K562 (cell line): ENCODE measurements around the gene SRPK2. TPM values are rescaled to one million over a fixed set of nuclear protein-coding genes. Genes with fewer than 3 reads are reported as not detected.

Experiments used
- ATAC-seq: fragments of 200-7000 bp; cut with Tn5 transposase; 3 replicates; pipeline ENCODE4 v1.9.1; 2020; ENCODE audit warnings: moderate library complexity
- BruUV-seq: library from RNA; stranded (reverse); fragments of 400-500 nt; replicated peaks from 2 replicates; lab custom pipeline; 2021; lab: Mats Ljungman, UMichigan
- CTCF ChIA-PET: fragments of 300-600 bp; formaldehyde crosslinking; extraction: SDS; loops from one replicate; lab custom pipeline; 2021; ENCODE audit warnings: low intra/inter-chr PET ratio; lab: Yijun Ruan, JAX
- POLR2A ChIA-PET: fragments of 300-600, 350-650 bp; sonication (Branson Sonifier 250); formaldehyde crosslinking; extraction: SDS; loops from one replicate; lab custom pipeline; 2021; ENCODE audit warnings: antibody characterized with exemption, inconsistent platforms; lab: Yijun Ruan, JAX
- DNase-seq, 4 experiments: peaks; one replicate each; pipeline versions ENCODE4 v3.0.0 to v3.0.0-alpha.2; 2011 to 2018; ENCODE audit warnings: low spot score in 3 of 4, mixed read lengths in 3 of 4; ENCODE audit errors: extremely low read depth in 1 of 4
- FAIRE-seq: peaks from 2 replicates; lab custom pipeline; 2011; peaks lifted over from hg19 to GRCh38; lab: Jason Lieb, UNC
- H2AFZ ChIP-seq: 2 replicates; pipeline ENCODE4 v1.6.0; 2011; ENCODE audit warnings: low read depth, low read length, control low read depth, inconsistent platforms
- H3K27ac ChIP-seq: fragments of 200-600 bp; 3 replicates; pipeline ENCODE4 v1.8.0; 2011; ENCODE audit warnings: low read depth, mild to moderate bottlenecking, control low read depth, inconsistent platforms, low read length, moderate library complexity, mixed read lengths; ENCODE audit errors: extremely low read depth
- H3K27me3 ChIP-seq, 2 experiments: fragments of 300-600 bp in 1 of 2; 2 replicates in 1 of 2; 3 replicates in 1 of 2; pipeline versions ENCODE4 v1.6.0 to v1.8.0; 2011; ENCODE audit warnings: inconsistent platforms in 2 of 2, low read length in 2 of 2, mild to moderate bottlenecking in 1 of 2, mixed read lengths in 1 of 2, moderate library complexity in 1 of 2; ENCODE audit not compliant: control insufficient read depth in 2 of 2, insufficient read depth in 2 of 2
- H3K36me3 ChIP-seq: fragments of 300-600 bp; 3 replicates; pipeline ENCODE4 v1.8.0; 2011; ENCODE audit warnings: mild to moderate bottlenecking, low read length, inconsistent platforms; ENCODE audit not compliant: control insufficient read depth, insufficient read depth
- H3K4me1 ChIP-seq, 2 experiments: fragments of 200-600 bp in 1 of 2; replicated peaks in 1 of 2; 2 replicates in 1 of 2; 3 replicates in 1 of 2; pipeline versions ENCODE4 v1.5.1 to v1.8.0; 2011; ENCODE audit warnings: inconsistent platforms in 2 of 2, low read length in 2 of 2, mild to moderate bottlenecking in 1 of 2, mixed read lengths in 1 of 2, moderate library complexity in 1 of 2; ENCODE audit not compliant: control insufficient read depth in 2 of 2, insufficient read depth in 2 of 2
- H3K4me2 ChIP-seq: 2 replicates; pipeline ENCODE4 v1.6.1; 2011; ENCODE audit warnings: low read length, control low read depth, inconsistent platforms, mixed read lengths; ENCODE audit not compliant: insufficient read depth
- H3K4me3 ChIP-seq: fragments of 200-600 bp; sonication (generic), shearing (Covaris generic); 2 replicates; pipeline ENCODE4 v1.5.1; 2016; ENCODE audit warnings: control low read depth, inconsistent platforms
- H3K79me2 ChIP-seq: fragments of 200-600 bp; 3 replicates; pipeline ENCODE4 v1.8.0; 2011; ENCODE audit warnings: low read length, inconsistent platforms; ENCODE audit not compliant: control insufficient read depth, insufficient read depth
- H3K9ac ChIP-seq, 2 experiments: 2 replicates each; pipeline versions ENCODE4 v1.6.0 to v1.6.1; 2011; ENCODE audit warnings: low read depth in 2 of 2, low read length in 2 of 2, control low read depth in 1 of 2, inconsistent platforms in 1 of 2, mild to moderate bottlenecking in 1 of 2, mixed read lengths in 1 of 2; ENCODE audit not compliant: insufficient read depth in 1 of 2
- H3K9me1 ChIP-seq: one replicate; pipeline ENCODE4 v1.6.0; 2011; ENCODE audit warnings: inconsistent platforms, mild to moderate bottlenecking, low read length, moderate library complexity; ENCODE audit not compliant: control insufficient read depth, insufficient read depth
- H3K9me3 ChIP-seq: replicated peaks from 2 replicates; pipeline ENCODE4 v1.5.1; 2011; ENCODE audit warnings: low read depth, low read length, inconsistent platforms; ENCODE audit not compliant: control insufficient read depth, insufficient read depth
- H4K20me1 ChIP-seq: replicated peaks from 2 replicates; pipeline ENCODE4 v1.6.1; 2011; ENCODE audit warnings: low read length, inconsistent platforms, mixed read lengths; ENCODE audit not compliant: control insufficient read depth, insufficient read depth
- CBX3 ChIP-seq, 2 experiments: IDR thresholded peaks; 1 replicate in 1 of 2; 2 replicates in 1 of 2; pipeline ENCODE4 v1.6.1; 2012; ENCODE audit warnings: inconsistent platforms in 2 of 2, low read length in 2 of 2, borderline replicate concordance in 1 of 2, control low read depth in 1 of 2
- CCNT2 ChIP-seq: IDR thresholded peaks from 2 replicates; pipeline ENCODE4 v1.6.1; 2011; ENCODE audit warnings: borderline replicate concordance, low read depth, mild to moderate bottlenecking, moderate library complexity, mixed read lengths, low read length; ENCODE audit not compliant: insufficient read length; ENCODE audit errors: extremely low read depth
- EP400 ChIP-seq: fragments of 450-650 bp; IDR thresholded peaks from 2 replicates; pipeline ENCODE4 v1.6.1; 2017; ENCODE audit warnings: antibody characterized with exemption, mild to moderate bottlenecking, moderate library complexity
- FUS ChIP-seq: fragments of 200-400 bp; formaldehyde crosslinking; optimal IDR thresholded peaks from 2 replicates; pipeline ENCODE3; 2017; ENCODE audit warnings: low read depth, low read length
- POLR3A ChIP-seq: IDR thresholded peaks from 2 replicates; pipeline ENCODE4 v1.6.1; 2011; ENCODE audit warnings: borderline replicate concordance, mild to moderate bottlenecking, moderate library complexity; ENCODE audit not compliant: insufficient read length, insufficient read depth; ENCODE audit errors: extremely low read depth
- SMAD2 ChIP-seq: fragments of 150-350 bp; IDR thresholded peaks from 2 replicates; pipeline ENCODE4 v1.6.1; 2014; ENCODE audit warnings: low read depth, mild to moderate bottlenecking, low read length
- TBL1XR1 ChIP-seq, 2 experiments: IDR thresholded peaks; 2 replicates each; pipeline ENCODE4 v1.6.1; 2012; ENCODE audit warnings: improper control_type of control experiment in 2 of 2, low read length in 2 of 2, mild to moderate bottlenecking in 1 of 2
- THRAP3 ChIP-seq: fragments of 450-650 bp; IDR thresholded peaks from 2 replicates; pipeline ENCODE4 v1.6.1; 2016; ENCODE audit warnings: mild to moderate bottlenecking, inconsistent platforms, borderline replicate concordance
- WHSC1 ChIP-seq: IDR thresholded peaks from one replicate; pipeline ENCODE4 v1.6.1; 2012; ENCODE audit warnings: low read length, control low read depth, inconsistent platforms
- WGBS: fragments of 100-300 bp; shearing (Covaris generic); methylation state at CpG from one replicate; pipeline ENCODE4 v1.1.6; 2016; ENCODE audit warnings: low coverage, mixed read lengths; ENCODE audit not compliant: insufficient coverage; ENCODE audit errors: missing lambda C conversion rate; 5-methylcytosine and 5-hydroxymethylcytosine counted together
- in situ Hi-C: fragments of 300-500 bp; cut with MboI; formaldehyde crosslinking; loops from 4 replicates; pipeline ENCODE4 v1.15.0; 2018; ENCODE audit warnings: inconsistent platforms, mixed read lengths
- intact Hi-C: fragments of 100-400 bp; cut with micrococcal nuclease; formaldehyde crosslinking; loops from 2 replicates; pipeline ENCODE4 v1.14.2; 2022
- polyA plus RNA-seq, 8 experiments: library from polyadenylated mRNA; depleted of rRNA in 4 of 8; stranded (reverse) in 5 of 8; unstranded in 3 of 8; fragments of >200 nt; fragmentation: Nextera tagmentation in 2 of 8; fragmentation: Illumina TruSeq in 1 of 8; extraction: Ambion mirVana in 2 of 8; extraction: Trizol in 1 of 8; gene quantifications; 2 replicates each; pipeline versions ENCODE4 v1.2.1 to v1.2.3, GENCODE V29; 2011 to 2014; ENCODE audit warnings: inconsistent platforms in 1 of 8, missing spikeins in 1 of 8
- total RNA-seq, 7 experiments: library from RNA; depleted of rRNA in 6 of 7; stranded (reverse); fragments of >200 nt in 6 of 7; fragmentation: Illumina TruSeq in 2 of 7; extraction: Trizol in 2 of 7; gene quantifications; 2 replicates each; pipeline versions ENCODE4 v1.2.1 to v1.2.3, GENCODE V29; 2011 to 2021; ENCODE audit warnings: low replicate concordance in 1 of 7
- TF ChIP-seq, protein P1 (sequence below): fragments of 450-650 bp; conservative IDR thresholded peaks from 2 replicates; pipeline ENCODE4 v1.6.1; 2016; ENCODE audit warnings: missing genetic modification characterization, low read depth, mild to moderate bottlenecking, control low read depth, missing compliant biosample characterization

SRPK2 gene
- total and polyA plus RNA-seq, 9 of the 15 experiments (the other 6 are each of a cell fraction or from before 2014, with no cell fraction given): 21.5 to 44.7 (median 33.3) TPM

DNA sequence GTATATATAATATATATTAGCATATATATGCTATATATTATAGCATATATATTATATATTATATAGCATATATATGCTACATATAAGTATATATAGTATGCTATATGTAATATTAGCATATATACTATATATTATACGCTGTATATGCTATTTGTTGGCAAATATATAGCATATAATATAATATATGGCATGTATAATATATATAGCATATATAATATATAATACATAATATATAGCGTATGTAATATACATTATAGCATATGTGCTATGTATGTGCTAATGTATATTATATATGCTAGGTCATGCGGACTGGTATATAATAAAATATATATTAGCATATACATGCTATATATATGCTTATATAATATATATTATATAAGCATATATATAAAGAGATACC lies 301.9 kb downstream of the SRPK2 start (continued):
- no peak for TF ChIP-seq WHSC1
- no peak for TF ChIP-seq FUS
- no peak for TF ChIP-seq CCNT2
- TF ChIP-seq EP400: peak; percentile 28; the same call in 1 of the 2 replicates
- no peak for TF ChIP-seq POLR3A
- TF ChIP-seq SMAD2: no peak
- TF ChIP-seq, protein P1, sequence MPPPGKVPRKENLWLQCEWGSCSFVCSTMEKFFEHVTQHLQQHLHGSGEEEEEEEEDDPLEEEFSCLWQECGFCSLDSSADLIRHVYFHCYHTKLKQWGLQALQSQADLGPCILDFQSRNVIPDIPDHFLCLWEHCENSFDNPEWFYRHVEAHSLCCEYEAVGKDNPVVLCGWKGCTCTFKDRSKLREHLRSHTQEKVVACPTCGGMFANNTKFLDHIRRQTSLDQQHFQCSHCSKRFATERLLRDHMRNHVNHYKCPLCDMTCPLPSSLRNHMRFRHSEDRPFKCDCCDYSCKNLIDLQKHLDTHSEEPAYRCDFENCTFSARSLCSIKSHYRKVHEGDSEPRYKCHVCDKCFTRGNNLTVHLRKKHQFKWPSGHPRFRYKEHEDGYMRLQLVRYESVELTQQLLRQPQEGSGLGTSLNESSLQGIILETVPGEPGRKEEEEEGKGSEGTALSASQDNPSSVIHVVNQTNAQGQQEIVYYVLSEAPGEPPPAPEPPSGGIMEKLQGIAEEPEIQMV (tag): no peak

DNA sequence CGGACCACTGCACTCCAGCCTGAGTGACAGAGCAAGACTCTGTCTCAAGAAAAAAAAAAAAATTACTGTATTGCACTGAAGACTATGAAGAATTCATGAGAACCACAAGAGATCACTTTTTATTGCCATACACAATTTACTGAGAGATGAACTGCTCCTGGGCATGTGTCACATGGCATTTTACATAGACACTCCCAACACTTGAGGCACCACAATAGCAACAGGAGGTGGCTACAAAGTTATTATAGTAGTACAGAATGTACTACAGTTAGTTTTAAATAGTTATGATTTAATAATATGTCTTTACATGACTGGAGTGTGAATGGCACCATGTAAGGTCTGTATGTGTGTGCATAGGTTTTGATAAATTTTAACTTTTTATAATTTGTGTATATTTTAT lies 304.1 kb downstream of the SRPK2 start:
- Histone ChIP-seq H3K4me1 (no peaks in the 10 kb centered on the region; a peak in 1 of 5 replicates), H2AFZ (no peak overlapping the region), H3K4me2 (no peak overlapping the region), H3K27ac (no peak overlapping the region), H3K36me3 (peaks cover 73% of the 10 kb centered on the region), H3K9me3 (no peaks in the 10 kb centered on the region), H3K79me2 (no peaks in the 10 kb centered on the region), H3K9me1 (no peaks in the 10 kb centered on the region), H4K20me1 (no peaks in the 10 kb centered on the region; the same call in 1 of the 2 replicates), H3K9ac (no peak overlapping the region), H3K4me3 (no peak overlapping the region), H3K27me3 (no peaks in the 10 kb centered on the region)
- DNase-seq (no peak), ATAC-seq (no peak), FAIRE-seq (no peak)
- in situ Hi-C loops (no loop called here), intact Hi-C loops (no loop called here)
- BruUV-seq: no TSS peak
- ChIA-PET CTCF (no interaction called here), POLR2A (interaction anchor here (0.8 to 1.4 kb wide), 3 partner anchors 8 to 320 kb away, joined by 3 to 5 read pairs (median 4); no protein-coding TSS in a partner anchor)
- WGBS: no CpG with 5 or more reads among the region's 1 CpG
- no peak for TF ChIP-seq THRAP3
- TF ChIP-seq CBX3 (IDR thresholded peaks at IDR 0.05; ENCODE audit: borderline replicate concordance in 1 of 2, low read length in 2 of 2): no peak
- TF ChIP-seq TBL1XR1 (IDR thresholded peaks at IDR 0.05; ENCODE audit: low read length in 2 of 2): no peak
